ENCODE data around the gene CSRNP3.

DNA sequence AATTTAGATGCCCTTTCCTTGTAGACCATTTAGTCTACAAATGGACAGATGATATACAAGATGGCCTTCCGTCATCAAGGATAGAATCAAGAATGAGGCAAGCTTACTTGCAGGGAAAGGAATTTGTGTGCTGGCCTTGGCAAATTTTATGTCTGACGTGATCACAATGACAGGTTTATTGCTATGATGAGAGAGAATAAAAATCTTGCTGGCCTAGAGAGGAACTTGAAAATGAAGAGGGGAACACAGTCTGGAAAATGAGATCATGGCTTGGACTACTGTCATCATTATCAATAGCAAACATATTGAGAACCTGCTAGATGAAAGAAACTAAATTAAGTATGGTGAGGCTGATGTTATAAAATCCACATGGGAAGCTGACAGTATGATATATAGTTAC lies 66.0 kb downstream of the CSRNP3 start:
- TF ChIP-seq POLR2A (IDR thresholded peaks at IDR 0.05; ENCODE audit: low read depth, low read length) (no peak), POLR2AphosphoS5 (IDR thresholded peaks at IDR 0.05; ENCODE audit: low read depth, low read length) (no peak)

Data from GM12891 (cell line).